ENCODE data around the gene ADNP2.

Gene ADNP2

DNA sequence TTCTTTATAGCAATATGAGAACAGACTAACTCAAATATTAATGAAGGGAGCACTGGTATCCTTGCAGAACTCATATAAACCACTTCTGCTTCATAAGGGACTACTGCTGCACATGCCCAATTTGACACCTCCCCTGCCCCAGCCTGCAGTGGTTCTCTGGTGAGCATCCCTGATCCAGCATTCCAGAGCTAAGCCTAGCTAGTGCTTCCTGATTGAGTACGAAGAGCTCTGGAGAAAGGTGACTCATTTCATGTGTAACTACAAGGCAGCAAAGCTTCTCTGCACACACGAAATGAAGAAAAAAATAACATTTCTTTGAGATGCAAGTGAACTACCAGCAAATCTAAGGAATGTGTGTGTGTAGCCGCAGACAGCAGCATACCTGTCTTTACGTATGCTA is 22.8 kb upstream of the ADNP2 start:
- H3K4me3 ChIP-seq (ENCODE audit: low read depth, low read length): no peak overlapping the region
- ChIA-PET CTCF (no interaction called here), POLR2A (interaction anchor here (1.1 kb wide), 1 partner anchor 10 kb away, joined by 4 read pairs; no protein-coding TSS in a partner anchor)
- peak; percentile 5 for DNase-seq (ENCODE audit: low read depth, low spot score)
- TF ChIP-seq, protein P1, sequence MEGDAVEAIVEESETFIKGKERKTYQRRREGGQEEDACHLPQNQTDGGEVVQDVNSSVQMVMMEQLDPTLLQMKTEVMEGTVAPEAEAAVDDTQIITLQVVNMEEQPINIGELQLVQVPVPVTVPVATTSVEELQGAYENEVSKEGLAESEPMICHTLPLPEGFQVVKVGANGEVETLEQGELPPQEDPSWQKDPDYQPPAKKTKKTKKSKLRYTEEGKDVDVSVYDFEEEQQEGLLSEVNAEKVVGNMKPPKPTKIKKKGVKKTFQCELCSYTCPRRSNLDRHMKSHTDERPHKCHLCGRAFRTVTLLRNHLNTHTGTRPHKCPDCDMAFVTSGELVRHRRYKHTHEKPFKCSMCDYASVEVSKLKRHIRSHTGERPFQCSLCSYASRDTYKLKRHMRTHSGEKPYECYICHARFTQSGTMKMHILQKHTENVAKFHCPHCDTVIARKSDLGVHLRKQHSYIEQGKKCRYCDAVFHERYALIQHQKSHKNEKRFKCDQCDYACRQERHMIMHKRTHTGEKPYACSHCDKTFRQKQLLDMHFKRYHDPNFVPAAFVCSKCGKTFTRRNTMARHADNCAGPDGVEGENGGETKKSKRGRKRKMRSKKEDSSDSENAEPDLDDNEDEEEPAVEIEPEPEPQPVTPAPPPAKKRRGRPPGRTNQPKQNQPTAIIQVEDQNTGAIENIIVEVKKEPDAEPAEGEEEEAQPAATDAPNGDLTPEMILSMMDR (IDR thresholded peaks at IDR 0.05; ENCODE audit: insufficient read depth, low read length, missing control alignments): no peak

- ChIA-PET POLR2A (no interaction called here), CTCF (no interaction called here)
- no peak for DNase-seq (ENCODE audit: low read depth, low spot score)
- H3K4me3 ChIP-seq (ENCODE audit: low read depth, low read length): no peak overlapping the region
- TF ChIP-seq, protein P1 (IDR thresholded peaks at IDR 0.05; ENCODE audit: insufficient read depth, low read length, missing control alignments): no peak
Measured at GRCh38 chr18:80088036-80088435, 21.0 kb upstream of the ADNP2 start.

DNA sequence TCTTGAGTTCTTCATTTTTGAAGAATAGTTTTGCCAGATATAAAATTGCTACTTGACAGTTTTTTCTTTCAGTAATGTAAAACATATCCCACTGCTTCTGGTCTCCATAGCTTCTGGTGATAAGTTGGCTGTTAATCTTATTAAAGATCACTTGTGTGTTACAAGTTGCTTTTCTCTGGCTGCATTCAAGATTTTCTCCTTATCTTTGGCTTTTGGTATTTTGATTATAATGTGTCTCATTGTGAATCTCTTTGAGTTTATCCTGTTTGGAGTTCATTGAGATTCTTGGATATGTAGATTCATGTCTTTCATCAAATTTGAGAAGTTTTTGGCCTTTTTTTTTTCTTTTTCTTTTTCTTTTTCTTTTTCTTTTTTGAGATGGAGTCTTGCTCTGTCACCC is 20.2 kb upstream of the ADNP2 start:
- no peak for DNase-seq (ENCODE audit: low read depth, low spot score)
- CTCF ChIA-PET: interaction anchor here (0.7 kb wide), 1 partner anchor 81 kb away, joined by 3 read pairs; no protein-coding TSS in a partner anchor
- TF ChIP-seq, protein P1 (IDR thresholded peaks at IDR 0.05; ENCODE audit: insufficient read depth, low read length, missing control alignments): no peak
- no peak overlapping the region for H3K4me3 ChIP-seq (ENCODE audit: low read depth, low read length)
- POLR2A ChIA-PET: no interaction called here

GRCh38 chr18:80095414-80095813 is 13.6 kb upstream of the ADNP2 start:
- DNase-seq (ENCODE audit: low read depth, low spot score): no peak
- ChIA-PET POLR2A (no interaction called here), CTCF (interaction anchor here (1.3 kb wide), 1 partner anchor 62 kb away, joined by 3 read pairs; no protein-coding TSS in a partner anchor)
- no peak overlapping the region for H3K4me3 ChIP-seq (ENCODE audit: low read depth, low read length)
- TF ChIP-seq, protein P1 (IDR thresholded peaks at IDR 0.05; ENCODE audit: insufficient read depth, low read length, missing control alignments): no peak

- H3K4me3 ChIP-seq (ENCODE audit: low read depth, low read length): no peak overlapping the region
- CTCF ChIA-PET: interaction anchor here (1.3 kb wide), 1 partner anchor 61 kb away, joined by 3 read pairs; no protein-coding TSS in a partner anchor
- TF ChIP-seq, protein P1 (IDR thresholded peaks at IDR 0.05; ENCODE audit: insufficient read depth, low read length, missing control alignments): no peak
- DNase-seq (ENCODE audit: low read depth, low spot score): no peak
- POLR2A ChIA-PET: interaction anchor here (1.1 kb wide), 1 partner anchor 10 kb away, joined by 4 read pairs; no protein-coding TSS in a partner anchor
Measured at GRCh38 chr18:80096032-80096565, 13.0 kb upstream of the ADNP2 start.

DNA sequence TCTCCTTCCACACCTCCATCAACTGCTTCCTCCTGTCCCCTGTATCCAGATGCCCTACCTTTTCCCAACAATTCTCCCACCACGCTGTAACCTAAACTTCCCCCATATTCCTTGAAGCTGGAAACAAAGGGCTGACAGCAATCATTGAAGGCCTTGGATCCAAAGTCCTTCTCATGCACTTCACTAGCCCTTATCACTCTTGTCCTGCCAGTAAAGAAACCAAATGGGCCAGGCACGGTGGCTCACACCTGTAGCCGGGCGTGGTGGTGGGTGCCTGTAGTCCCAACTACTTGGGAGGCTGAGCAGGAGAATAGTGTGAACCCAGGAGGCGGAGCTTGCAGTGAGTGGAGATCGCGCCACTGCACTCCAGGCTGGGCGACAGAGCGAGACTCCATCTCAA is 11.9 kb upstream of the ADNP2 start:
- ChIA-PET CTCF (no interaction called here), POLR2A (no interaction called here)

More for the DNA sequence above, 11.9 kb upstream of the ADNP2 start:
- no peak for DNase-seq (ENCODE audit: low read depth, low spot score)
- H3K4me3 ChIP-seq (ENCODE audit: low read depth, low read length): no peak overlapping the region
- TF ChIP-seq, protein P1 (IDR thresholded peaks at IDR 0.05; ENCODE audit: insufficient read depth, low read length, missing control alignments): no peak
